Measurements from ENCODE around the gene AK9.
A peak's percentile ranks its signal among the peaks of the same experiment; 100 is the strongest.
"Not testable (repeated sequence)": the region's sequence is repeated elsewhere in the genome, so short reads cannot be mapped to it uniquely, and the experiment has no call there.

The AK9 gene

DNA sequence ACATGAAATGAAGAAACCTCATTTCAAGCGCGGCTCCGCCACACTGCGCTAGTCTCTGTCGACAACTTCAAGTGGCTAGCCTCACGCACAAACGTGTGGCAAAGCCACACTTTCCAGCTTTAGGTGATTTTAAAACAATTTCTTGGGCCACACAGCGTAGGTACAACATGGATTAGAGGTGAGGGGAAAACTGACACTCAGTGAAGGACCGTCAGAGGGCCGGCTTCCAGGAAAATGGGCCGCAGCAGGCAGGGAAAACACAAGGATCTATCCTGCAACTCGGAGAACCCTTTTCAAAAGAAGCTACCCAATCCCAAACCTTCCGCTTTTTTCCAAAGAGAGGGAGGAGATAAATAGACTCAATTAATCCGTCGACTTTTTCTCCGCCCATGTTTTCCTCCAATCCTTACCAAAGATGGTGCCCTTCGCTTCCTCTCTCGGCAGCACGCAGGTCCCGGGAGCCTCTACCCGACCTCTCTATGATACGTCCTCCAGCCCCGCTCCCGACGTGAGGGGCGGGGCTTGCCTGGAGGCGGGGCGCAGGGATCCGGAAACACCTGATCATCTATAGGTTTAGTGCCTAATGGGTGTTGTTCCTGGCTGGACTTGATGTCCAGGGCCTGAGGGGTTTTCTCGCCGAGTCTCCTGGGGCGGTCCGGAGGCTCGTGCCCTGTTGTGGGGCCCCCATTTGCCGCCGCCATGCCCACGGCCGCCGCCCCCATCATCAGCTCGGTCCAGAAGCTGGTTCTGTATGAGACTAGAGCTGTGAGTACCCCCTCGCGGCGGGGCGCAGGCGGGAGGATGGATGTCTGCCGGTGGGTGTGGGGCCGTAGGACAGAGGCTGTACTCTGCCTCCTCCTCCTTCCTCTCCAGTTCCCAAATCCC, at the start of gene AK9, which contains the start of gene FIG4:
Gene AK9, minus strand, starts transcription at position 466 of the 885 bp plus-strand sequence. CDS start 15,457 bp downstream, outside the sequence.
Gene FIG4, plus strand, starts transcription at position 560 of the 885 bp plus-strand sequence. Its CDS starts 140 bp downstream, at position 700.
- TF ChIP-seq ZNF274 (IDR thresholded peaks at IDR 0.05; ENCODE audit: low read depth, low read length): no peak
- peak within 1 kb of the TSS; percentile 98 for H3K4me3 ChIP-seq (ENCODE audit: low read length)

DNA sequence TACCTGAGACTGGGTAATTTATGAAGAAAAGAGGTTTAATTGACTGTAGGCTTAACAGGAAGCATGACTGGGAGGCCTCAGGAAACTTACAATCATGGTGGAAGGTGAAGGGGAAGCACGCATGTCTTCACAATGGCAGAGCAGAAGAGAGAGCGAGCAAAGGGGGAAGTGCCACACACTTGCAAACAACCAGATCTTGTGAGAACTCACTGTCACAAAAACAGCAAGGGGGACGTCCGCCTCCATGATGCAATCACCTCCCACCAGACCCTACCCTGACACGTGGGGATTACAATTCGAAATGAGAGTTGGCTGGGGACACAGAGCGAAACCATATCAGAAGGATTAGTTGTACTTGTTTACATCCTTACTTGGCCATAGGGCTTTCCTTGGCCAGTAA, 49.8 kb upstream of the AK9 start:
- H3K4me3 ChIP-seq (ENCODE audit: low read length): no peak overlapping the region
- TF ChIP-seq ZNF274 (IDR thresholded peaks at IDR 0.05; ENCODE audit: low read depth, low read length): no peak

DNA sequence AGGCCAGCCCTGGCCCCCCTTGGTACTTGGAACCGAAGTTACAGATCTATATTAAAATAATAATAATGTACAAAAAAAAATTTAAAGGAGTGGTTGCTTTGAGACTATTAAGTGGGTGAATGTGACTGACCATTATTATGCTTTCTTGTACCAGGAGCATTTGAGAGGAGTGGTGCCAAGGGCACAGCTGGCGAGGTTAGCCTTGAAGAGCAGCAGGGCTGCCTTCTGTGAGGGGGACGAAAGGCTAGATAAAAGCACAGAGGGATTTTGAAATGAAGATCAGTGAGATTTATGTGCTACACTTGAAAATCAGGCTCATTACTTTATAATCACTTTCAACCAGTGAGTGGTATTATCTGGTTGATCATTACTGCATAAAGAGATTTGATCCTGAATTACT, 48.7 kb upstream of the AK9 start:
- TF ChIP-seq ZNF274 (IDR thresholded peaks at IDR 0.05; ENCODE audit: low read depth, low read length): no peak
- H3K4me3 ChIP-seq (ENCODE audit: low read length): no peak overlapping the region

DNA sequence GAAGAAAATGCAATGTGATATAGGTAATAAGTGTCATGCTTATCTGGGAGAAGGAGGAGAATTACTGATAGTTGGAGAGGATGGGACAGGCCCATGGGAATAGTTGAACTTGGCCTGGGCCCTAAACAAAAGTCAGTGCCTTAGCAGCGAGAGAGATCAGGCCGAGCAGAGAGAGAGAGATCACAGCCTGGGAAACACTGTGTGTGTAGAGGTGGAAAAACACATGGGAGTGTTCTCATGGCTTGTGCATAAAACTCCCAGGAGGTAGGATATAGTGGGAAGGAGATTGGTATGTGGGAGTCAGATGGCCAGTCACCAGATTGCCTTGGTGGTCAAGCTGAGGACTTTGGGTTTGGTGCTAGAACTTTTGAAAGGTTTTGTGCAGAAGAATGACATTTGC, 47.7 kb upstream of the AK9 start:
- TF ChIP-seq ZNF274 (IDR thresholded peaks at IDR 0.05; ENCODE audit: low read depth, low read length): no peak
- H3K4me3 ChIP-seq (ENCODE audit: low read length): no peak overlapping the region

DNA sequence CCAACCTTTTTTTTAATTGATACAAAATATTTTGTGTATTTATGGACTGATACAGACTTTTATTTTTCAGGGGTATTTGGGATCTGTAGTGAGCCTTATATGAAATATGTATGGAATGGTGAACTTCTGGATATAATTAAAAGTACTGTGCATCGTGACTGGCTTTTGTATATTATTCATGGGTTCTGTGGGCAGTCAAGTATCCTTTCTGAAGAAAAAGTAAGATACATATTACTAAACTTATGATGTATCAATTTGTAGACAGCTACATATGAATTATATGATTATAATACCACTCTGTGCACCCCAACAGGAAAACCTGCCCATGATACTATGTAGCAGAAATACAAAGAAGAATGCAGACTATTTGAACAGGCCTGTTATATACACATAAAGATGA, 47.3 kb upstream of the AK9 start:
- no peak for TF ChIP-seq ZNF274 (IDR thresholded peaks at IDR 0.05; ENCODE audit: low read depth, low read length)
- H3K4me3 ChIP-seq (ENCODE audit: low read length): no peak overlapping the region

DNA sequence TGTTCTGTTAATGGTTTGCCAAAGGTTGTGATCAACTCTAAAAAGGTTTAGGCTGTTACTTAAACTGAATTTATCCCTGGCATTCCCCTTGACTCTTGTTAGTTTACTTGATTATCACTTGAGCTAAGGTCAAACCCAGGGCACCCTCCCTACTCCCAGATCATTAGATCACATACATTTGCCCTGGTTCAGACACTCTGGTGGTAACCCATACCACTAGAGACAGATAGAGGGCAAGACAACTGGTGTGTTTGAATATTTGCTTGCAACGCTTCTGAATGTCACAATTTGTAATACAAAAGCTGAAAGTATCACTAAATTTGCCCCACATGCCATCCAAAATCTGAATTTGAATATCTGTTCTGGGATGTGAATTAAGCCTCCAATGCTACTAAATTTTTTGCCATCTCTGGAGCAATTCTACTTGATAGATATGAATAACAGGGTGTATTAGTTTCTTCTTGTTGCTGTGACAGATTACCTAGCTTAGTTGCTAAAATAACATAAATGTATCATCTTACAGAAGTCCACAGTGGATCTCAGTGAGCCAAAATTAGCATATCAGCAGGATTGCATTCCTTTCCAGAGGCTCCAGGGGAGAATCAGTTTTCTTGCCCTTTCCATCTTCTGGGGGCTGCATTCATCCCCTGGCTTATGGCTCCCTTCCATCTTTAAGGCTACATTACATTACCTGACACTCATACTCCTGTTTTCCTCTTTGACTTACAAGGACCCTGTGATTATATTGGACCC, 45.4 kb upstream of the AK9 start:
- TF ChIP-seq ZNF274 (IDR thresholded peaks at IDR 0.05; ENCODE audit: low read depth, low read length): no peak
- H3K4me3 ChIP-seq (ENCODE audit: low read length): no peak overlapping the region

DNA sequence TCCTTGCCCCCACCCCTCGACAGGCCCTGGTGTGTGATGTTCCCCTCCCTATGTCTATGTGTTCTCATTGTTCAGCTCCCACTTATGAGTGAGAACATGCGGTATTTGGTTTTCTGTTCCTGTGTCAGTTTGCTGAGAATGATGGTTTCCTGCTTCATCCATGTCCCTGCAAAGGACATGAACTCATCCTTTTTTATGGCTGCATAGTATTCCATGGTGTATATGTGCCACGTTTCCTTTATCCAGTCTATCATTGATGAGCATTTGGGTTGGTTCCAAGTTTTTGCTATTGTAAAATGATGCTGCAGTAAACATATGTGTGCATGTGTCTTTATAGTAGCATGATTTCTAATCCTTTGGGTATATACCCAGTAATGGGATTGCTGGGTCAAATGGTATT, 34.2 kb upstream of the AK9 start:
- H3K4me3 ChIP-seq (ENCODE audit: low read length): not testable (repeated sequence)

DNA sequence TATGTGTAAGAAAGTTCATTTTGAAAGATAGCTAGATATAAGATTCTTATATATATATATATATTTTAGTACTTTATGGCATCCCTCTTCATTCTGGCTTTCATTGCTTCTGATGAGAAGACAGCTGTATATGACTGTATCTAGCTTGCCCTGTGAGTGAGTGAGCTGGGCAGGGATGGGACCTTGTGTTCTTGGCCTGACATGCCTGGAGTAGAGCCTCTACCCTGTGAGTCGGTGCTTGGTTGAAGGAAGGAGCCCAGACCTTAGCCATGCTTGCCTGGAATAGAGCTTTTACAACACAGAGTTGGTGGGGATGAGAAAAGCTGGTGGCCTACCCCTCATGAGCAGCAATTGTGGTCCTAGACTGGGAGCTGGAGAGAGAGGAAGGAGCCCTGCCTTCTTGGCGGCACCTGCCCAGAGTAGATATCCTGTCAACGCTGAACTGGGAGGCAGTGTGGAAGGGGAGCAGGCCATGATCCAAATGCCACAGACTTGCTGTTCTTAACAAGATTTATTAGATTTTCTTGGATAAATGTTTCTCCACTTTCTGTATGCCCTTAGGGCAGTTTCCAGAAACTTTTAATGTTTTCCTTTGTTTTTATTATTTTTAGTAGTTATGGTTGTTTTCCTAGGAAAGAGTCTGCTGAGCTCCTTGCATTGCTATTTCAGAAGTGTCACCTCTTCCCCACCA, 31.7 kb upstream of the AK9 start:
- no peak for TF ChIP-seq ZNF274 (IDR thresholded peaks at IDR 0.05; ENCODE audit: low read depth, low read length)
- no peak overlapping the region for H3K4me3 ChIP-seq (ENCODE audit: low read length)

DNA sequence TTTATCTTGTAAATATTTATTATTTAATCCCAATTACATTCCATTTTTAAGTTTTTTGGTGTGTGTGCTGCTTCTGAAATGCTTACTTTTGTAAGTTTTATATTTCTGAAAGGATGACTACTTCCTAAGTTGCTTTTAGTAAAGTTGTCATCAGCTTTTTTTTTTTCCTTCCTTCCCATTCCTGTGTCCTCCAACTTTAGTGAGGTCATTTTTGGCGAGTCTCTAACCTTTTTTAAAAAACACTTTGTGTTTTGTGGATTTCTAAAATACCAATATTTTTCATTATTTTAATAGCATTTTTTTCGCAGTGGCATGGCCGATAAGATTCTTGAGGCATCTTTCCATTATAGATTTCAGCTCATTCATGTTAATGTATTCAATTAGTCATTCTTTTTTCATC, 31.0 kb upstream of the AK9 start:
- no peak for TF ChIP-seq ZNF274 (IDR thresholded peaks at IDR 0.05; ENCODE audit: low read depth, low read length)
- no peak overlapping the region for H3K4me3 ChIP-seq (ENCODE audit: low read length)

DNA sequence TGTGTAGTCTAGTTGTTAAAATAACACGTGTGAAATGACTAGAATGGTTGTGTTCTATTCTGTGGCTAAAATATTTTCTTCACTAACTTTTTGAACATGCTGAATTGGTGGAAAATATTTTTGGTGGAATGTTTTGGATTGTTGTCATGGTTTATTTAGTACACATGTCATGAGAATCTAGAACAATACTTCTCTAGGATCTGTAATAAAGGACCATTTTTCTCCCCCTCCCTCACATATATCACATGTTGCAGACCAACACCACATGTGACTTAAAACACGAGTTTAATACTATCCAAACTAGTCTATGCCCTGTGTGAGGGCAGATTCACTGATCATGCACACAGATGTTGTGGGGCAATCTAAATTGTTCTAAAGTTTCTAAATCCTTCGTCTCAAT, 29.3 kb upstream of the AK9 start:
- H3K4me3 ChIP-seq (ENCODE audit: low read length): no peak overlapping the region
- TF ChIP-seq ZNF274 (IDR thresholded peaks at IDR 0.05; ENCODE audit: low read depth, low read length): no peak

DNA sequence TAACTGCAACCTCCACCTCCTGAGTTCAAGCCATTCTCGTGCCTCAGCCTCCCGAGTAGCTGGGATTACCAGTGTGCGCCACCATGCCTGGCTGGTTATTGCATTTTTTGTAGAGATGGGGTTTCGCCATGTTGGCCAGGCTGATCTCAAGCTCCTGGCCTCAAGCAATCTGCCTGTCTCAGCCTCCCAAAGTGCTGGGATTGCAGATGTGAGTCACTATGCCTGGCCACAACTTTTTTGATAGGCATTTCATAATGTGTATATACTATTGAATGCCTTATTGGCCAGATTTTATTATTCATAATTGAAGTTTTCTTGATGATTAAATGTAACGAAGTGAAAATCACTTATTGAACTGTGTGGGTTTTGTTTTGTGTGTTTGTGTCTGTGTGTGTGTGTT, 28.0 kb upstream of the AK9 start:
- no peak for TF ChIP-seq ZNF274 (IDR thresholded peaks at IDR 0.05; ENCODE audit: low read depth, low read length)
- no peak overlapping the region for H3K4me3 ChIP-seq (ENCODE audit: low read length)

DNA sequence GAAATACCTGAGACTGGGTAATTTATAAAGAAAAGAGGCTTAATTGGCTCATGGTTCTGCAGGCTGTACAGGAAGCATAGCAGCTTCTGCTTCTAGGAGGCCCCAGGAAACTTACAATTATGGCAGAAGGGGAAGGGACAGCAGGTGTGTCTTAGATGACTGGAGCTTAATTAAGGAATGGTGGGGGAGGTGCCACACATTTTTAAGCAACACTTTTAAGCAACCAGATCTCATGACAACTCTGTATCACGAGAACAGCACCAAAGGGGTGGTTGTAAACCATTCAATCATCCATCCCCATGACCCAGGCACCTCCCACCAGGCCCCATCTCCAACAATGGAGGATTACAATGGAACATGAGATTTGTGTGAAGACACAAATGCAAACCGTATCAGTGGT, 27.0 kb upstream of the AK9 start:
- TF ChIP-seq ZNF274 (IDR thresholded peaks at IDR 0.05; ENCODE audit: low read depth, low read length): no peak
- H3K4me3 ChIP-seq (ENCODE audit: low read length): no peak overlapping the region

DNA sequence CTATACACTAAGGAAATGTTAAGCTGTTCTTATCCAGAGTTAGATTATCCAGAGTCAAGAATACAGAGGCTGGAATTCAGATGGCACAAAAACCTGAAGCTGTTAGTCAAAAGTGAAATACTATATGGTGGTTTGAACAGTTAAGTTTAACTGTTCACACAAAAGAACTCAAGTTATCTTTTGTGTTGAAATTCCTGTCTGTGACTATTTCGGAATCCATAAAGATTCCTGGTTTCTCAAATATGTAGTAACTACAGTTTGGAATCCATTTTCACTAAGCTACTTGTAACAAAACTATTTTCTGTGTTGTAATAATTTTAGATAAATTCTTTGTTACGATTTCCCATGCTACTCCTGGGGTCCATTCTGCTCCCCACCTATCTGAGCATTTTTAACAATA, 24.6 kb upstream of the AK9 start:
- TF ChIP-seq ZNF274 (IDR thresholded peaks at IDR 0.05; ENCODE audit: low read depth, low read length): no peak

DNA sequence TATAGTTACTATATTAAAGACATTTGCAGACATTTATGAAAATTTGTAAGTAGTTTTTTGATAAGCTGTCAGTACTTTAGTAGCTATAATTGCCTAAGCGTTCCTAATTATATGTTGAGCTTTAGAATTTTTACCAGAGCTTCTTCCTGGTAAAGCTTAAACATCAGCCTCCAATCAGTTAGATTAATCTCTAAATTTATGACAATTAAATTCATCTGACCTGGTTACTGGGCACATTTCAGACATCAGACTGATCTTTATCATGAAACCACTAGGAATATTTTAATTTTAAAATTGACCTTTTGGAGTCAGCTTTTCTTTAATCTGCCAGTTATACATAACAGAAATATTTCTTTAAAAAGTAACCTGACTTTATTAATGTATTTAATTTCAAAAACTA, 23.6 kb upstream of the AK9 start:
- TF ChIP-seq ZNF274 (IDR thresholded peaks at IDR 0.05; ENCODE audit: low read depth, low read length): no peak
- no peak overlapping the region for H3K4me3 ChIP-seq (ENCODE audit: low read length)

More for the DNA sequence above, 24.6 kb upstream of the AK9 start:
- H3K4me3 ChIP-seq (ENCODE audit: low read length): no peak overlapping the region

All from GM08714 (cell line).